K562 (cell line): Measurements from ENCODE around the gene VRK2. TPM values are rescaled to one million over a fixed set of nuclear protein-coding genes. Genes with fewer than 3 reads are reported as not detected.
A peak's percentile ranks its signal among the peaks of the same experiment; 100 is the strongest.

Experiments used
- ATF4 ChIP-seq: fragments of 450-650 bp; formaldehyde crosslinking; IDR thresholded peaks from 2 replicates; pipeline ENCODE4 v1.4.0; 2022; ENCODE audit warnings: mild to moderate bottlenecking, moderate library complexity
- ATF6 ChIP-seq: sonication (generic); formaldehyde crosslinking; IDR thresholded peaks from 2 replicates; pipeline ENCODE4 v1.4.0; 2020; ENCODE audit warnings: mild to moderate bottlenecking, missing genetic modification reagents
- CBFA2T3 ChIP-seq: fragments of 450-650 bp; IDR thresholded peaks from 2 replicates; pipeline ENCODE4 v1.6.1; 2017
- EP400 ChIP-seq: fragments of 450-650 bp; IDR thresholded peaks from 2 replicates; pipeline ENCODE4 v1.6.1; 2017; ENCODE audit warnings: antibody characterized with exemption, mild to moderate bottlenecking, moderate library complexity
- EZH2 ChIP-seq: IDR thresholded peaks from 2 replicates; pipeline ENCODE4 v1.6.1; 2012; ENCODE audit warnings: low read depth, mild to moderate bottlenecking, inconsistent platforms, low read length, borderline replicate concordance
- FOXM1 ChIP-seq, 2 experiments: fragments of 450-650 bp in 1 of 2; sonication (generic) in 1 of 2; formaldehyde crosslinking in 1 of 2; IDR thresholded peaks; 2 replicates each; pipeline versions ENCODE4 v1.6.1 to v1.9.0; 2017 to 2022; ENCODE audit warnings: low read depth in 2 of 2, mild to moderate bottlenecking in 2 of 2, missing genetic modification reagents in 1 of 2, moderate library complexity in 1 of 2
- JUN ChIP-seq, 2 experiments: sonication (generic) in 1 of 2; formaldehyde crosslinking in 1 of 2; IDR thresholded peaks; 2 replicates each; pipeline versions ENCODE4 v1.6.1 to v1.8.0; 2012 to 2022; ENCODE audit warnings: borderline replicate concordance in 2 of 2, mild to moderate bottlenecking in 2 of 2, improper control_type of control experiment in 1 of 2, low read depth in 1 of 2, low read length in 1 of 2, missing genetic modification reagents in 1 of 2
- MBD1 ChIP-seq: fragments of 250-450 bp; sonication (Bioruptor Pico); IDR thresholded peaks from 2 replicates; pipeline ENCODE4 v1.8.0; 2022; ENCODE audit warnings: inconsistent platforms
- MCM3 ChIP-seq: fragments of 450-650 bp; IDR thresholded peaks from 2 replicates; pipeline ENCODE4 v1.6.1; 2016
- MTA2 ChIP-seq: fragments of 450-650 bp; IDR thresholded peaks from 2 replicates; pipeline ENCODE4 v1.6.1; 2016; ENCODE audit warnings: low read depth
- NFE2 ChIP-seq: IDR thresholded peaks from 2 replicates; pipeline ENCODE4 v1.6.1; 2014; ENCODE audit warnings: antibody characterized with exemption, low read depth
- SMARCA4 ChIP-seq: fragments of 450-650 bp; IDR thresholded peaks from 2 replicates; pipeline ENCODE4 v1.6.1; 2016
- SMARCC2 ChIP-seq: fragments of 450-650 bp; IDR thresholded peaks from 2 replicates; pipeline ENCODE4 v1.6.1; 2017; ENCODE audit warnings: antibody characterized with exemption, moderate library complexity, mild to moderate bottlenecking, low read depth
- SRF ChIP-seq, 2 experiments: fragments of 250-450, 450-650 bp in 1 of 2; sonication (Bioruptor Pico) in 1 of 2; sonication (generic) in 1 of 2; formaldehyde crosslinking; IDR thresholded peaks; 2 replicates each; pipeline versions ENCODE4 v1.5.0 to v1.5.1; 2020 to 2022; ENCODE audit warnings: mild to moderate bottlenecking in 1 of 2, missing genetic modification reagents in 1 of 2
- SRSF7 ChIP-seq: fragments of 200-400 bp; formaldehyde crosslinking; optimal IDR thresholded peaks from 2 replicates; pipeline ENCODE3; 2017; ENCODE audit warnings: mild to moderate bottlenecking, low read depth, low read length
- TAL1 ChIP-seq: fragments of 450-650 bp; IDR thresholded peaks from 2 replicates; pipeline ENCODE4 v1.6.1; 2016; ENCODE audit warnings: mild to moderate bottlenecking
- TCF3 ChIP-seq: sonication (generic); formaldehyde crosslinking; IDR thresholded peaks from 2 replicates; pipeline ENCODE4 v1.4.0; 2020; ENCODE audit warnings: mild to moderate bottlenecking, missing genetic modification reagents
- TEAD4 ChIP-seq, 2 experiments: sonication (generic) in 1 of 2; formaldehyde crosslinking in 1 of 2; IDR thresholded peaks; 2 replicates each; pipeline versions ENCODE4 v1.6.1 to v1.8.0; 2012 to 2022; ENCODE audit warnings: borderline replicate concordance in 1 of 2, inconsistent platforms in 1 of 2, low read length in 1 of 2, mild to moderate bottlenecking in 1 of 2, missing genetic modification reagents in 1 of 2
- polyA plus RNA-seq, 8 experiments: library from polyadenylated mRNA; depleted of rRNA in 4 of 8; stranded (reverse) in 5 of 8; unstranded in 3 of 8; fragments of >200 nt; fragmentation: Nextera tagmentation in 2 of 8; fragmentation: Illumina TruSeq in 1 of 8; extraction: Ambion mirVana in 2 of 8; extraction: Trizol in 1 of 8; gene quantifications; 2 replicates each; pipeline versions ENCODE4 v1.2.1 to v1.2.3, GENCODE V29; 2011 to 2014; ENCODE audit warnings: inconsistent platforms in 1 of 8, missing spikeins in 1 of 8
- total RNA-seq, 7 experiments: library from RNA; depleted of rRNA in 6 of 7; stranded (reverse); fragments of >200 nt in 6 of 7; fragmentation: Illumina TruSeq in 2 of 7; extraction: Trizol in 2 of 7; gene quantifications; 2 replicates each; pipeline versions ENCODE4 v1.2.1 to v1.2.3, GENCODE V29; 2011 to 2021; ENCODE audit warnings: low replicate concordance in 1 of 7
- TF ChIP-seq, protein P1 (sequence below): fragments of 450-650 bp; IDR thresholded peaks from 2 replicates; pipeline ENCODE4 v1.6.1; 2016; ENCODE audit warnings: mild to moderate bottlenecking
- TF ChIP-seq, protein P2 (sequence below): sonication (generic); formaldehyde crosslinking; IDR thresholded peaks from 2 replicates; pipeline ENCODE4 v1.8.1; 2023; ENCODE audit warnings: mild to moderate bottlenecking, missing genetic modification reagents, moderate library complexity

VRK2 gene
- total and polyA plus RNA-seq, 9 of the 15 experiments (the other 6 are each of a cell fraction or from before 2014, with no cell fraction given): 22.6 to 49.2 (median 36.2) TPM

GRCh38 chr2:58039170-58039611, 7.4 kb upstream of the VRK2 start (continued):
- TF ChIP-seq, protein P1, sequence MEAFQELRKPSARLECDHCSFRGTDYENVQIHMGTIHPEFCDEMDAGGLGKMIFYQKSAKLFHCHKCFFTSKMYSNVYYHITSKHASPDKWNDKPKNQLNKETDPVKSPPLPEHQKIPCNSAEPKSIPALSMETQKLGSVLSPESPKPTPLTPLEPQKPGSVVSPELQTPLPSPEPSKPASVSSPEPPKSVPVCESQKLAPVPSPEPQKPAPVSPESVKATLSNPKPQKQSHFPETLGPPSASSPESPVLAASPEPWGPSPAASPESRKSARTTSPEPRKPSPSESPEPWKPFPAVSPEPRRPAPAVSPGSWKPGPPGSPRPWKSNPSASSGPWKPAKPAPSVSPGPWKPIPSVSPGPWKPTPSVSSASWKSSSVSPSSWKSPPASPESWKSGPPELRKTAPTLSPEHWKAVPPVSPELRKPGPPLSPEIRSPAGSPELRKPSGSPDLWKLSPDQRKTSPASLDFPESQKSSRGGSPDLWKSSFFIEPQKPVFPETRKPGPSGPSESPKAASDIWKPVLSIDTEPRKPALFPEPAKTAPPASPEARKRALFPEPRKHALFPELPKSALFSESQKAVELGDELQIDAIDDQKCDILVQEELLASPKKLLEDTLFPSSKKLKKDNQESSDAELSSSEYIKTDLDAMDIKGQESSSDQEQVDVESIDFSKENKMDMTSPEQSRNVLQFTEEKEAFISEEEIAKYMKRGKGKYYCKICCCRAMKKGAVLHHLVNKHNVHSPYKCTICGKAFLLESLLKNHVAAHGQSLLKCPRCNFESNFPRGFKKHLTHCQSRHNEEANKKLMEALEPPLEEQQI: peak; percentile 83
- peak; percentile 89 for TF ChIP-seq SMARCA4
- TF ChIP-seq SMARCC2: peak; percentile 67; the same call in 1 of the 2 replicates
- TF ChIP-seq EZH2: no peak
- no peak for TF ChIP-seq ATF4 (CRISPR knock-in tag)
- peak in 1 of 2 experiments; percentile 81; a peak in 1 of 4 replicates for TF ChIP-seq SRF (CRISPR knock-in tag; IDR thresholded peaks at IDR 0.05)
- no peak for TF ChIP-seq JUN (IDR thresholded peaks at IDR 0.05; ENCODE audit: borderline replicate concordance, low read depth, low read length)
- TF ChIP-seq JUN (CRISPR knock-in tag; IDR thresholded peaks at IDR 0.05; ENCODE audit: borderline replicate concordance): no peak
- TF ChIP-seq, protein P2, sequence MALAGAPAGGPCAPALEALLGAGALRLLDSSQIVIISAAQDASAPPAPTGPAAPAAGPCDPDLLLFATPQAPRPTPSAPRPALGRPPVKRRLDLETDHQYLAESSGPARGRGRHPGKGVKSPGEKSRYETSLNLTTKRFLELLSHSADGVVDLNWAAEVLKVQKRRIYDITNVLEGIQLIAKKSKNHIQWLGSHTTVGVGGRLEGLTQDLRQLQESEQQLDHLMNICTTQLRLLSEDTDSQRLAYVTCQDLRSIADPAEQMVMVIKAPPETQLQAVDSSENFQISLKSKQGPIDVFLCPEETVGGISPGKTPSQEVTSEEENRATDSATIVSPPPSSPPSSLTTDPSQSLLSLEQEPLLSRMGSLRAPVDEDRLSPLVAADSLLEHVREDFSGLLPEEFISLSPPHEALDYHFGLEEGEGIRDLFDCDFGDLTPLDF (CRISPR knock-in tag): no peak
- TF ChIP-seq MCM3: no peak
- TF ChIP-seq TEAD4 (IDR thresholded peaks at IDR 0.05; ENCODE audit: low read length): peak; percentile 85; the same call in 1 of the 2 replicates
- TF ChIP-seq TEAD4 (CRISPR knock-in tag; IDR thresholded peaks at IDR 0.05; ENCODE audit: borderline replicate concordance): no peak
- peak; percentile 61; the same call in 1 of the 2 replicates for TF ChIP-seq FOXM1 (IDR thresholded peaks at IDR 0.05; ENCODE audit: low read depth)
- TF ChIP-seq FOXM1 (CRISPR knock-in tag; IDR thresholded peaks at IDR 0.05; ENCODE audit: low read depth): no peak
- peak; percentile 31; the same call in 1 of the 2 replicates for TF ChIP-seq MTA2
- TF ChIP-seq NFE2: 0 out of 2 replicates have a peak, but pooled peaks have one; percentile 8
- TF ChIP-seq EP400: peak; percentile 21; the same call in 1 of the 2 replicates
- peak; percentile 81 for TF ChIP-seq TCF3 (CRISPR knock-in tag)
- no peak for TF ChIP-seq MBD1 (CRISPR knock-in tag)
- TF ChIP-seq TAL1: peak; percentile 57
- peak; percentile 67 for TF ChIP-seq CBFA2T3
- no peak for TF ChIP-seq ATF6 (CRISPR knock-in tag)
- TF ChIP-seq SRSF7: no peak
